K562 (cell line): ENCODE data around the gene SGMS1. TPM values are rescaled to one million over a fixed set of nuclear protein-coding genes. Genes with fewer than 3 reads are reported as not detected.
A peak's percentile ranks its signal among the peaks of the same experiment; 100 is the strongest.

Experiments used
- BRF1 ChIP-seq: IDR thresholded peaks from 3 replicates; pipeline ENCODE4 v1.6.1; 2011; ENCODE audit warnings: borderline replicate concordance, mild to moderate bottlenecking; ENCODE audit not compliant: insufficient read length; ENCODE audit errors: extremely low read depth
- CHCHD3 ChIP-seq: fragments of 250-450 bp; sonication (Bioruptor Pico); IDR thresholded peaks from 2 replicates; pipeline ENCODE4 v2.1.2; 2022; ENCODE audit warnings: mild to moderate bottlenecking
- HDAC1 ChIP-seq, 2 experiments: fragments of 450-650 bp; IDR thresholded peaks; 2 replicates each; pipeline ENCODE4 v1.6.1; 2016 to 2017; ENCODE audit warnings: inconsistent platforms in 1 of 2, mild to moderate bottlenecking in 1 of 2, moderate library complexity in 1 of 2
- MAFK ChIP-seq: IDR thresholded peaks from 2 replicates; pipeline ENCODE4 v1.6.1; 2011; ENCODE audit warnings: low read length, improper control_type of control experiment
- NRF1 ChIP-seq, 2 experiments: fragments of 450-650 bp; IDR thresholded peaks in 1 of 2; conservative IDR thresholded peaks in 1 of 2; 2 replicates each; pipeline ENCODE4 v1.6.1; 2014; ENCODE audit warnings: mild to moderate bottlenecking in 2 of 2
- PHF21A ChIP-seq: fragments of 450-650 bp; IDR thresholded peaks from 2 replicates; pipeline ENCODE4 v1.6.1; 2017; ENCODE audit warnings: low read depth, borderline replicate concordance
- RUNX1 ChIP-seq: sonication (generic); IDR thresholded peaks from 2 replicates; pipeline ENCODE4 v1.6.1; 2016; ENCODE audit warnings: antibody characterized with exemption, low read depth
- THAP12 ChIP-seq: fragments of 250-450 bp; sonication (Bioruptor Pico); IDR thresholded peaks from 2 replicates; pipeline ENCODE4 v1.9.0; 2021; ENCODE audit warnings: mild to moderate bottlenecking, inconsistent platforms
- ZBTB11 ChIP-seq, 3 experiments: fragments of 200-800 bp in 1 of 3; fragments of 250-450 bp in 1 of 3; fragments of 450-650 bp in 1 of 3; sonication (Bioruptor Pico) in 1 of 3; sonication (Bioruptor generic) in 1 of 3; formaldehyde crosslinking in 1 of 3; IDR thresholded peaks; 2 replicates each; pipeline versions ENCODE4 v1.6.1 to v1.8.0; 2016 to 2022; ENCODE audit warnings: mild to moderate bottlenecking in 2 of 3, missing genetic modification characterization in 2 of 3, missing compliant biosample characterization in 1 of 3, moderate library complexity in 1 of 3
- ZBTB17 ChIP-seq: fragments of 450-650 bp; formaldehyde crosslinking; IDR thresholded peaks from 2 replicates; pipeline ENCODE4 v1.4.0; 2020; ENCODE audit warnings: mild to moderate bottlenecking
- polyA plus RNA-seq, 8 experiments: library from polyadenylated mRNA; depleted of rRNA in 4 of 8; stranded (reverse) in 5 of 8; unstranded in 3 of 8; fragments of >200 nt; fragmentation: Nextera tagmentation in 2 of 8; fragmentation: Illumina TruSeq in 1 of 8; extraction: Ambion mirVana in 2 of 8; extraction: Trizol in 1 of 8; gene quantifications; 2 replicates each; pipeline versions ENCODE4 v1.2.1 to v1.2.3, GENCODE V29; 2011 to 2014; ENCODE audit warnings: inconsistent platforms in 1 of 8, missing spikeins in 1 of 8
- total RNA-seq, 7 experiments: library from RNA; depleted of rRNA in 6 of 7; stranded (reverse); fragments of >200 nt in 6 of 7; fragmentation: Illumina TruSeq in 2 of 7; extraction: Trizol in 2 of 7; gene quantifications; 2 replicates each; pipeline versions ENCODE4 v1.2.1 to v1.2.3, GENCODE V29; 2011 to 2021; ENCODE audit warnings: low replicate concordance in 1 of 7
- TF ChIP-seq, protein P1 (sequence below): sonication (generic); formaldehyde crosslinking; IDR thresholded peaks from 2 replicates; pipeline ENCODE4 v1.8.1; 2023; ENCODE audit warnings: mild to moderate bottlenecking, missing genetic modification reagents, moderate library complexity

Gene SGMS1
- total and polyA plus RNA-seq, 9 of the 15 experiments (the other 6 are each of a cell fraction or from before 2014, with no cell fraction given), result 22.6 to 232 (median 82.2) TPM

DNA sequence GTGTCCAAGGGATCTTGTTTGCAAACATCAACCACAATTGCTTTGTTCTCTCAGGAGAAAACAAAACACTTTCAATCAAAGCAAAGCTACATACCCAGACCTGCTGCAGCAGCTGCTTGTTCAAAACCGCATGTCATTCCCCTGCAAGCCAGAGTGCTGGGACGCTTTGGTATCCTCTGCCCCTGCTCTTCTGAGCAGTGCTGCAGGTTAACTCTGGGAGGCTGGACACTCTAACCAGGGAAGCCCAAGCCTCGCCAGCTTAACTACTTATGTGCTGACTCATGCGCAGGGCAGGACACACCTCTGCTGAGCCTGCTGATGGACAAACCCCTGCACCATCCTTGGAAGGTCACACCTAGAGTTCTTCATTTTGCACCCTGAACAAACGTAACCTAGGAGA, 344.3 kb downstream of the SGMS1 start (continued):
- TF ChIP-seq ZBTB11 (CRISPR knock-in tag; IDR thresholded peaks at IDR 0.05) (no peak), HDAC1 (IDR thresholded peaks at IDR 0.05) (no peak), CHCHD3 (CRISPR knock-in tag) (no peak), MAFK (peak; percentile 78), RUNX1 (no peak), PHF21A (no peak), BRF1 (no peak), NRF1 (conservative IDR thresholded peaks at IDR 0.05 in 1 of 2, IDR thresholded peaks at IDR 0.05 in 1 of 2) (peak; percentile 71 to 73), ZBTB17 (no peak), THAP12 (CRISPR knock-in tag) (no peak)
- TF ChIP-seq, protein P1, sequence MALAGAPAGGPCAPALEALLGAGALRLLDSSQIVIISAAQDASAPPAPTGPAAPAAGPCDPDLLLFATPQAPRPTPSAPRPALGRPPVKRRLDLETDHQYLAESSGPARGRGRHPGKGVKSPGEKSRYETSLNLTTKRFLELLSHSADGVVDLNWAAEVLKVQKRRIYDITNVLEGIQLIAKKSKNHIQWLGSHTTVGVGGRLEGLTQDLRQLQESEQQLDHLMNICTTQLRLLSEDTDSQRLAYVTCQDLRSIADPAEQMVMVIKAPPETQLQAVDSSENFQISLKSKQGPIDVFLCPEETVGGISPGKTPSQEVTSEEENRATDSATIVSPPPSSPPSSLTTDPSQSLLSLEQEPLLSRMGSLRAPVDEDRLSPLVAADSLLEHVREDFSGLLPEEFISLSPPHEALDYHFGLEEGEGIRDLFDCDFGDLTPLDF (CRISPR knock-in tag), result no peak
